Naive B cell (primary cell): Measurements from ENCODE around the gene COL19A1. TPM values are rescaled to one million over a fixed set of nuclear protein-coding genes. Genes with fewer than 3 reads are reported as not detected.

Source experiments
- ATAC-seq, 2 donors: fragments of 150-1000 bp; cut with Tn5 transposase; 2 replicates each; pipeline ENCODE4 v1.10.0; 2021; ENCODE audit warnings: low read depth in 2 of 2, mild to moderate bottlenecking in 2 of 2, moderate library complexity in 2 of 2
- DNase-seq: peaks from one replicate; pipeline ENCODE4 v3.0.0; 2022
- H3K27ac Mint-ChIP-seq, 6 donors: one replicate each; pipeline ENCODE4 v1.8.0; 2020 to 2022; ENCODE audit warnings: mild to moderate bottlenecking in 6 of 6, mixed read lengths in 6 of 6, moderate library complexity in 5 of 6, inconsistent platforms in 2 of 6
- H3K27me3 Mint-ChIP-seq, 3 donors: one replicate each; pipeline ENCODE4 v1.8.0; 2021 to 2022; ENCODE audit warnings: mixed read lengths in 3 of 3, mild to moderate bottlenecking in 1 of 3
- H3K36me3 Mint-ChIP-seq, 2 donors: one replicate each; pipeline ENCODE4 v1.8.0; 2020 to 2022; ENCODE audit warnings: mixed read lengths in 2 of 2, inconsistent platforms in 1 of 2, mild to moderate bottlenecking in 1 of 2
- H3K4me1 Mint-ChIP-seq, 3 donors: one replicate each; pipeline ENCODE4 v1.8.0; 2020 to 2022; ENCODE audit warnings: mixed read lengths in 3 of 3, inconsistent platforms in 1 of 3, mild to moderate bottlenecking in 1 of 3, moderate library complexity in 1 of 3
- H3K4me3 Mint-ChIP-seq, 8 donors: one replicate each; pipeline ENCODE4 v1.8.0; 2020 to 2022; ENCODE audit warnings: mild to moderate bottlenecking in 8 of 8, mixed read lengths in 8 of 8, moderate library complexity in 8 of 8, inconsistent platforms in 2 of 8
- H3K9me3 Mint-ChIP-seq, 7 donors: one replicate each; pipeline ENCODE4 v1.8.0; 2020 to 2022; ENCODE audit warnings: mixed read lengths in 7 of 7, mild to moderate bottlenecking in 5 of 7, inconsistent platforms in 2 of 7, moderate library complexity in 1 of 7
- polyA plus RNA-seq, 6 donors: library from polyadenylated mRNA; unstranded; fragments of 300-500 nt; fragmentation: Illumina TruSeq; gene quantifications; one replicate each; pipeline ENCODE4 v1.2.3, GENCODE V29; 2021; ENCODE audit warnings: low read depth in 6 of 6

Gene COL19A1
- polyA plus RNA-seq, 6 donors from 2014 or later = 14.1 to 47.3 (median 31.9) TPM

DNA sequence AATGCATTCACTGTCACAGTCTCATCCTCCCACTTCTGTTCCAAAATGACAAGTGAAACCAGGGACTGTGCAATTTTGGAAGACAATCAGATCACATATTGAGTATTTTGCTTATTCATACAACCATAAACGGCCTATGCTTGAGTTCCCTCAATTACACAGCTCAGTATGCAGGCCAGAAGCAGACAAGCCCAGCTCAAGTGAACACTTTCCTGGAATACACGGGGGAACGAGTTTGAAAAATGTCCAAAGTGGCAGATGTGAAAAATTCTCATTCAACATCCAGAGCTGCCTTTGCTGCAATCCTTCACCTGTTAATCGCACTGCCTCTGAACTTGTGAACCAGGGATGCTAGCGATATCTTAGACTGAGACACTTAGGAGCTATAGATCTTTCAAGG, 246.4 kb downstream of the COL19A1 start:
- Mint-ChIP-seq H3K36me3 (peaks cover 17 to 21% of the 10 kb centered on the region in 2 donors), H3K9me3 (no peaks in the 10 kb centered on the region), H3K4me1 (peaks cover 2 to 10% (median 5%) of the 10 kb centered on the region in 3 donors), H3K27ac (peak overlapping the region in 1 of 6 donors; percentile 28), H3K4me3 (no peak overlapping the region), H3K27me3 (no peaks in the 10 kb centered on the region)
- no peak for DNase-seq
- no peak for ATAC-seq

GRCh38 chr6:70113171-70113570, 246.8 kb downstream of the COL19A1 start:
- Mint-ChIP-seq H3K4me3 (no peak overlapping the region), H3K9me3 (no peaks in the 10 kb centered on the region), H3K4me1 (peaks cover under 1 to 6% (median 2%) of the 10 kb centered on the region in 3 donors), H3K27me3 (no peaks in the 10 kb centered on the region), H3K36me3 (peaks cover 19 to 21% of the 10 kb centered on the region in 2 donors), H3K27ac (peak overlapping the region in 1 of 6 donors; percentile 28)
- DNase-seq (no peak), ATAC-seq (no peak)

- Mint-ChIP-seq H3K27ac (peak overlapping the region in 2 of 6 donors; percentile 55 to 83), H3K27me3 (no peaks in the 10 kb centered on the region), H3K36me3 (peaks cover 46 to 49% of the 10 kb centered on the region in 2 donors), H3K9me3 (peaks cover 0 to 2% (median 0%) of the 10 kb centered on the region in 7 donors), H3K4me1 (peaks cover 0 to 4% (median 2%) of the 10 kb centered on the region in 3 donors), H3K4me3 (no peak overlapping the region)
- no peak for DNase-seq
- no peak for ATAC-seq
These were observed 252.3 kb downstream of the COL19A1 start for GRCh38 chr6:70118670-70119069.

DNA sequence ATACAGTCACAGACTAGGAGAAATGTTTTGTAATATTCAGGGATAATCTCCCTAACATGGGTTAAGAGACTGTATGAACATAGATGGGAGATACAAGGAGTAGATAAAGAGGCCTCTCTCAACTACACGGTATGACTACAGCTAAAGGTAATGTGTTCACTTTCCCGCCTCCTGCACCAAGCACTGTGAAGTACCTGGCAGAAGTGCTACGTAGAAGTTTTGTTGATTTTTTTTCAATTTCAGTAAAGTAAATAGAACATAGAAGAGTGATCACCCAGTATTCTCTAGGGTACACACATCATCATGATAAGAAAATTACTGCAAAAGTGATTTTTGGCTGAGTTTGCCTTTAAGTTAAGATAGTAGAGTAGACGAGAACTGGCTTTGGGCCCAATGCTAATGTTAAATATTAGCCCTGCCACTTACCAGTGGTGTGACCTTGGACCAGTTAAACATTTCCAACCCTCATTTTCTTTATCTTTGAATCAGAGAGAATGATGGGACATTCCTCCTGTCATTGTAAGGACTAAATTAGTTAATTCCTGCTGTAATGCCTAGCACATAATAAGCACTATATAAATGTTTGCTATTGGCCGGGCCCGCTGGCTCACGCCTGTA, 253.0 kb downstream of the COL19A1 start:
- H3K9me3 Mint-ChIP-seq = peaks cover 0 to 2% (median 0%) of the 10 kb centered on the region in 7 donors
- DNase-seq = no peak
- no peak overlapping the region for H3K4me3 Mint-ChIP-seq
- ATAC-seq = no peak
- peak overlapping the region in 3 of 6 donors; percentile 38 to 55 (median 38) for H3K27ac Mint-ChIP-seq
- H3K36me3 Mint-ChIP-seq = peaks cover 45 to 47% of the 10 kb centered on the region in 2 donors
- no peaks in the 10 kb centered on the region for H3K27me3 Mint-ChIP-seq
- H3K4me1 Mint-ChIP-seq = peaks cover 0 to 4% (median 2%) of the 10 kb centered on the region in 3 donors

GRCh38 chr6:70124443-70124842, 258.1 kb downstream of the COL19A1 start:
- Mint-ChIP-seq H3K4me1 (no peaks in the 10 kb centered on the region), H3K9me3 (peaks cover 0 to 2% (median 0%) of the 10 kb centered on the region in 7 donors), H3K4me3 (no peak overlapping the region), H3K27ac (peak overlapping the region in 1 of 6 donors; percentile 34), H3K27me3 (no peaks in the 10 kb centered on the region), H3K36me3 (peaks cover 30 to 32% of the 10 kb centered on the region in 2 donors)
- ATAC-seq = no peak
- DNase-seq = no peak

GRCh38 chr6:70124882-70125545, 258.7 kb downstream of the COL19A1 start:
- H3K9me3 Mint-ChIP-seq = peaks cover 0 to 2% (median 0%) of the 10 kb centered on the region in 7 donors

DNA sequence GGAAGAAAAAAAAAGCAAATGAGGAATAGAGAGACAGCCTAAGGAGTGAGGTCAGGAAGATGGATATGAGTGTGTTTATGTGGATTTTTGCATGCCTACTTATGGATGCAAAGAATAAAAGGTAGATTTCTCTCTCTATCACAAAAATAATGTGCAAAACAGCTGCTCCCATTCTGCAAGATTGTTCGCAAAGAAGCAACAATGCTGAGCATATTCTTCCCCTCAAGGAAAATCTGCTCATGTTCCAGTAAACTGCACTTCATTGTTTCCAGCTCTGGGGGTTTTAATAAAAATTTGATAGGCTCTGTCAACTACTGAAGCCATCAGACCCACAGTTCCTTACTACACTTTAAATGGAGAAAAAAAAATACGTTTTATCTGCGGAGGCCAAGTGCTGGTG, 259.2 kb downstream of the COL19A1 start:
- ATAC-seq = no peak
- H3K36me3 Mint-ChIP-seq = peaks cover 22 to 27% of the 10 kb centered on the region in 2 donors
- DNase-seq = no peak
- H3K27ac Mint-ChIP-seq = peak overlapping the region in 2 of 6 donors; percentile 28 to 96
- H3K9me3 Mint-ChIP-seq = peaks cover 0 to 2% (median 0%) of the 10 kb centered on the region in 7 donors
- no peaks in the 10 kb centered on the region for H3K4me1 Mint-ChIP-seq
- no peaks in the 10 kb centered on the region for H3K27me3 Mint-ChIP-seq
- H3K4me3 Mint-ChIP-seq = no peak overlapping the region

More at GRCh38 chr6:70124882-70125545, 258.7 kb downstream of the COL19A1 start:
- DNase-seq = no peak
- no peak overlapping the region for H3K4me3 Mint-ChIP-seq
- peak overlapping the region in 3 of 6 donors; percentile 34 to 96 (median 92) for H3K27ac Mint-ChIP-seq
- no peak for ATAC-seq
- H3K27me3 Mint-ChIP-seq = no peaks in the 10 kb centered on the region
- peaks cover 28 to 32% of the 10 kb centered on the region in 2 donors for H3K36me3 Mint-ChIP-seq
- H3K4me1 Mint-ChIP-seq = no peaks in the 10 kb centered on the region

GRCh38 chr6:70129341-70129740, 263.0 kb downstream of the COL19A1 start:
- peaks cover 18 to 25% of the 10 kb centered on the region in 2 donors for H3K36me3 Mint-ChIP-seq
- no peaks in the 10 kb centered on the region for H3K4me1 Mint-ChIP-seq
- ATAC-seq (no peak), DNase-seq (no peak)
- no peak overlapping the region for H3K27ac Mint-ChIP-seq
- no peaks in the 10 kb centered on the region for H3K9me3 Mint-ChIP-seq
- H3K27me3 Mint-ChIP-seq = no peaks in the 10 kb centered on the region
- H3K4me3 Mint-ChIP-seq = no peak overlapping the region

- Mint-ChIP-seq H3K4me3 (no peak overlapping the region), H3K36me3 (peaks cover 9 to 14% of the 10 kb centered on the region in 2 donors), H3K9me3 (no peaks in the 10 kb centered on the region), H3K4me1 (no peaks in the 10 kb centered on the region), H3K27ac (peak overlapping the region in 1 of 6 donors; percentile 52), H3K27me3 (no peaks in the 10 kb centered on the region)
- DNase-seq (no peak), ATAC-seq (no peak)
These were observed 264.5 kb downstream of the COL19A1 start for GRCh38 chr6:70130865-70131264.

- Mint-ChIP-seq H3K4me3 (no peak overlapping the region), H3K27ac (no peak overlapping the region), H3K4me1 (no peaks in the 10 kb centered on the region), H3K36me3 (peaks cover 9 to 15% of the 10 kb centered on the region in 2 donors), H3K9me3 (no peaks in the 10 kb centered on the region), H3K27me3 (no peaks in the 10 kb centered on the region)
- DNase-seq (no peak), ATAC-seq (no peak)
These were observed 265.2 kb downstream of the COL19A1 start for GRCh38 chr6:70131528-70131927.

- Mint-ChIP-seq H3K27me3 (no peaks in the 10 kb centered on the region), H3K9me3 (no peaks in the 10 kb centered on the region), H3K27ac (peak overlapping the region in 2 of 6 donors; percentile 3 to 48), H3K36me3 (peaks cover 16 to 32% of the 10 kb centered on the region in 2 donors), H3K4me3 (no peak overlapping the region), H3K4me1 (no peaks in the 10 kb centered on the region)
- no peak for ATAC-seq
- no peak for DNase-seq
These were observed 266.9 kb downstream of the COL19A1 start for GRCh38 chr6:70133246-70133645.

- H3K9me3 Mint-ChIP-seq = no peaks in the 10 kb centered on the region
- no peak overlapping the region for H3K4me3 Mint-ChIP-seq
- H3K27me3 Mint-ChIP-seq = no peaks in the 10 kb centered on the region
- no peaks in the 10 kb centered on the region for H3K4me1 Mint-ChIP-seq
- DNase-seq (no peak), ATAC-seq (no peak)
- H3K27ac Mint-ChIP-seq = peak overlapping the region in 1 of 6 donors; percentile 49
- peaks cover 27 to 43% of the 10 kb centered on the region in 2 donors for H3K36me3 Mint-ChIP-seq
These were observed 268.2 kb downstream of the COL19A1 start for GRCh38 chr6:70134542-70134941.

- no peak for DNase-seq
- Mint-ChIP-seq H3K36me3 (peaks cover 29 to 47% of the 10 kb centered on the region in 2 donors), H3K27ac (peak overlapping the region in 2 of 6 donors; percentile 78 to 80), H3K4me1 (no peaks in the 10 kb centered on the region), H3K4me3 (no peak overlapping the region), H3K27me3 (no peaks in the 10 kb centered on the region), H3K9me3 (no peaks in the 10 kb centered on the region)
- ATAC-seq = no peak
These were observed 269.1 kb downstream of the COL19A1 start for GRCh38 chr6:70135219-70136160.
